NCI-H460 (cell line): ENCODE results near the gene CCNJL. TPM values are rescaled to one million over a fixed set of nuclear protein-coding genes. Genes with fewer than 3 reads are reported as not detected.

Experiments used
- DNase-seq: peaks from one replicate; pipeline ENCODE4 v3.0.0-alpha.2; 2016; ENCODE audit warnings: low read depth; ENCODE audit errors: extremely low read depth
- total RNA-seq: library from RNA; depleted of rRNA; stranded (reverse); fragments of >200 nt; shearing (Covaris generic); gene quantifications from 2 replicates; pipeline ENCODE4 v1.2.3, GENCODE V29; 2014

Gene CCNJL
- total RNA-seq, 1 experiment from 2014 or later = 9.1 TPM

GRCh38 chr5:160293901-160294561, 18.3 kb downstream of the CCNJL start:
- DNase-seq = no peak

- DNase-seq = no peak
These were observed 19.0 kb downstream of the CCNJL start for GRCh38 chr5:160293386-160293785.

GRCh38 chr5:160291467-160291866, 20.9 kb downstream of the CCNJL start:
- no peak for DNase-seq

GRCh38 chr5:160290751-160291150, 21.6 kb downstream of the CCNJL start:
- DNase-seq = no peak

GRCh38 chr5:160289721-160290120, 22.6 kb downstream of the CCNJL start:
- no peak for DNase-seq

- no peak for DNase-seq
These were observed 23.1 kb downstream of the CCNJL start for GRCh38 chr5:160289356-160289651.

GRCh38 chr5:160287378-160288051, 24.8 kb downstream of the CCNJL start:
- no peak for DNase-seq

- DNase-seq = no peak
These were observed 25.4 kb downstream of the CCNJL start for GRCh38 chr5:160286947-160287346.

GRCh38 chr5:160285316-160285715, 27.0 kb downstream of the CCNJL start:
- no peak for DNase-seq

- no peak for DNase-seq
These were observed 28.0 kb downstream of the CCNJL start for GRCh38 chr5:160284291-160284873.

GRCh38 chr5:160281275-160281674, 31.1 kb downstream of the CCNJL start:
- no peak for DNase-seq

GRCh38 chr5:160280384-160281095, 31.8 kb downstream of the CCNJL start:
- no peak for DNase-seq

- no peak for DNase-seq
These were observed 34.0 kb downstream of the CCNJL start for GRCh38 chr5:160278343-160278742.

- DNase-seq = no peak
These were observed 37.9 kb downstream of the CCNJL start for GRCh38 chr5:160274483-160274931.

- DNase-seq = no peak
These were observed 39.5 kb downstream of the CCNJL start for GRCh38 chr5:160272889-160273288.

GRCh38 chr5:160272264-160272663, 40.1 kb downstream of the CCNJL start:
- DNase-seq = no peak

- DNase-seq = no peak
These were observed 40.5 kb downstream of the CCNJL start for GRCh38 chr5:160271836-160272235.

GRCh38 chr5:160271396-160271795, 41.0 kb downstream of the CCNJL start:
- no peak for DNase-seq

GRCh38 chr5:160270704-160271103, 41.7 kb downstream of the CCNJL start:
- DNase-seq = no peak

GRCh38 chr5:160269017-160269416, 43.3 kb downstream of the CCNJL start:
- DNase-seq = no peak

GRCh38 chr5:160268121-160268520, 44.2 kb downstream of the CCNJL start:
- DNase-seq = no peak
